NCI-H526 treated with DMSO at 0.1 percent for 48 hours (cell line): ENCODE results near the gene ACTL6B.
A peak's percentile ranks its signal among the peaks of the same experiment; 100 is the strongest.
"Not testable (repeated sequence)": the region's sequence is repeated elsewhere in the genome, so short reads cannot be mapped to it uniquely, and the experiment has no call there.

Experiments used
- DNase-seq: peaks from one replicate; lab custom pipeline; 2025; lab: John Stamatoyannopoulos, UW

The ACTL6B gene

GRCh38 chr7:100655908-100656674 is at the start of gene ACTL6B:
TSS of gene ACTL6B (minus strand) at chr7:100656448. CDS start at chr7:100656354, 94 bp downstream.
- peak; percentile 81 for DNase-seq

DNA sequence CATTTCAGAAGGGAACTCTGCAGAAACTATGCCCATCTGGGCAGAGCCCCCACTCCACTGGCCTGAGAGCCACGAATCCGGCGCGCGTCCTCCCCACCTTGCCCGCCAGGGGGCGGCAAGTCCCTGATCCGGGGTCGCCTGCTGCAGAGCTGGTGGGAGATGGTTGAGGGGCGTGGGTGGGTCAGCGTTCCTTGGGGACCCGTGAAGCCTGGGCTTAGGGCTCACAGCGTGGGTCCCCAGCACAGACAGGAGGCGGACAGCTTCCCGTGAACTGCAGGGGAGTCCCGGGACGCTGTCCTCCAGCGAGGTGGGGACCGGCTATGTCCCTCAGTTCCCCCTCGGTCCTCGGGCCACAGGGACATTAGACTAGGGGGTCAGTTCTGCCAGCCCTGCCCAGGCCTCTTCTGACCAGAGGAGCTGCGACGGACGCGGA is 49.1 kb upstream of the ACTL6B start:
- DNase-seq, result peak; percentile 62

- not testable (repeated sequence) for DNase-seq
These were observed 44.8 kb upstream of the ACTL6B start for GRCh38 chr7:100701089-100701488.

DNA sequence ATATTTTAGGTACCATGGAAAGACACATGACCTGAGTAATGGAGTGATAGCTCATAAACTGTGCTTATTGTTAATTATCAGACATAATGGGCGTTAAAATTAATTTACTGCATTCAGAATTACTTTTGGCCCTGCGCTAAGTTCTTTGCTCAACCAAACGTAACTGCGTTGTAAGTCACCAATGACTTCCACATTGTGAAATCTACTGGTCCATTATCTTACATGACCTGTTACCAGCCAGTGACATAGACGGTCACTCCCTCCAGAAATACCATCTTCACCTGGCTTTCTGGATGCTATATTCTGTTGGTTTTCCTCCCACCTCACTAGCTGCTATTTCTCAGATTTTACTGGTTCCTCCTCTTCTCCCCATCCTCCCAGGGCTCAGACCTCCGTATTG is 42.8 kb upstream of the ACTL6B start:
- no peak for DNase-seq

GRCh38 chr7:100696123-100696521 is 39.9 kb upstream of the ACTL6B start:
- no peak for DNase-seq

GRCh38 chr7:100694098-100694745 is 38.0 kb upstream of the ACTL6B start, which contains the start of gene GIGYF1:
TSS of gene GIGYF1 (minus strand) at chr7:100694250. CDS start at chr7:100688238, 6,012 bp downstream.
- peak; percentile 42 for DNase-seq

GRCh38 chr7:100693312-100694097 is 37.3 kb upstream of the ACTL6B start:
- no peak for DNase-seq

DNA sequence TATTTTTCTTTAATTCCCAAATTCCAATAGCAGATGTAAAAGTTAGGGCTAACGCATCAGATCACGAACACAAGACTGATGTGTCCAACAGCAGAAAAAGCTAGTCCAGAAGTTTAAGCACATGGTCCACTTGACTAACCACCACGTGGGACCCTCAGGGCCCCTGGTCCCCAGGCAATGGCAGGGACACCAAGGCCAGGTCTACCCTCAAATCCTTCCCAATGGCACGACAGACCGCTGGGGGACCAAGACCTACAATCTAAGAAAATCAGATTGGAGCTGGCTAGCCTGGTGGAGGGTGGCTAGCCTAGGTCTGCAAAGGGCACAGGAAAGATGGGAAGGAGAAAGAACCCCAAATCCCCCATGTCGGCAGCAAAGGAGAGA is 36.3 kb upstream of the ACTL6B start:
- no peak for DNase-seq

- DNase-seq, result peak; percentile 72
These were observed 35.7 kb upstream of the ACTL6B start for GRCh38 chr7:100691676-100692577.

DNA sequence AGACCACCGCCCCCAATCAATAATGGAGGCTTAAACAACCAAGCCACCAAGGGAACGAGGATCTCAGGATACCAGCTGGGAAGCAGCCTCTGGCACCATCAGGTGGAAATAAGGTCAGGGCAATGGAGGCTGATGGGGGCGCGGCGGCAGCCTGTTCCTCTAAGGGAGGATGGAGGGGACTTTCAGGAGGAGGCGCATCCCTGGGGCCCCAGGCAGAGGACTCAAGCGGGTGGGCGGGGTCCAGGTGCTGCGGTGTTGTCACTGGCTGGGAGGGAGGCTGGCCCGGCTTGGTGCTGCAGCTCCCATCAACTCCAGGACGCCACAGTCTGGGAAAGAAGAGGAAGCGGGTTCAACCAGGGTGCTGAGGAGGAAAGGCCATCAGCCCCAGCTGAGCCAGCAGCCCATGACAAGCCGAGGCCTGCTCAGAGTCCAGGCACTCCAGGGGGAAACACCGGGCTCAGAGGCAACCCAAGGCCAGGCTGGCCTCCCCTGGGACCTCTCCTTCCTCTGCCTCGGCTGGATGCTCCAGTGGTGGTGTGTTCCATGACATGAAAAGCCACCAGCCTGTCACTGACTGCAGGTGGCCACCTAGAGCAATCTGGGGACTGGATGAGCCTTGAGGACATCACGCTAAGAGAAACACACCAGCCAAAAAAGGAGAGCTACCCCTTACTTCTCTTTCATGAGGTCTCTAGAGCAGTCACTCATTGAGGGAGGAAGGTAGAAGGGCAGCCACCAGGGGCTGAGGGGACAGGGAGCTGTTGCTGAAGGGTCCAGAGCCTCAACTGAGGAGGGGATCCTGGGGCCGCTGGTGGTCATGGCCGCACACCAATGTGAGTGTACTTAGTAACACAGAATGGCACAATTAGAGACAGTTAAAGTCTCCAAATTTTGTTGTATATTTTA is 33.2 kb upstream of the ACTL6B start:
- no peak for DNase-seq

GRCh38 chr7:100688326-100688860 is 32.1 kb upstream of the ACTL6B start:
- DNase-seq, result no peak

GRCh38 chr7:100687751-100688300 is 31.6 kb upstream of the ACTL6B start:
- DNase-seq, result no peak

GRCh38 chr7:100687261-100687660 is 31.0 kb upstream of the ACTL6B start:
- DNase-seq, result no peak

DNA sequence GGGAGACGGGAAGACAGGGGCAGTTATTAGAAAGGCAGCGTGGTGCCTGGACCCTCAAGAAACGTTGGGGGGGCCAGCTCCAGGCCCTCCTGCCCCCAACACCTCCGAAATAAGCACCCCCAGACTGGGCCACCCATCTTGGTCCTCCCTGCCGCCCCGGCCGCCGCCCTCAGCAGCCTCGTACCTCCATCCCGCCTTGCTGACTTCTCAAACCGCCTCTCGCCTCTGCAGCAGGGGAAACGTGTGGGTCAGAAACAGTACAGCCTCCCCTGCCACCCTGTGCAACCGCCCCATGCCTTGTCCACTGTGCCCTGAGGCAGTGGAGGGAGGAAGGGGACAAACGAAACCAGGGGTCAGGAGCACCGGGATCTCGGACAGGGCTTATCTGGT is 30.6 kb upstream of the ACTL6B start:
- DNase-seq, result no peak

- no peak for DNase-seq
These were observed 30.1 kb upstream of the ACTL6B start for GRCh38 chr7:100686201-100686821.

- no peak for DNase-seq
These were observed 29.4 kb upstream of the ACTL6B start for GRCh38 chr7:100685631-100686145.

DNA sequence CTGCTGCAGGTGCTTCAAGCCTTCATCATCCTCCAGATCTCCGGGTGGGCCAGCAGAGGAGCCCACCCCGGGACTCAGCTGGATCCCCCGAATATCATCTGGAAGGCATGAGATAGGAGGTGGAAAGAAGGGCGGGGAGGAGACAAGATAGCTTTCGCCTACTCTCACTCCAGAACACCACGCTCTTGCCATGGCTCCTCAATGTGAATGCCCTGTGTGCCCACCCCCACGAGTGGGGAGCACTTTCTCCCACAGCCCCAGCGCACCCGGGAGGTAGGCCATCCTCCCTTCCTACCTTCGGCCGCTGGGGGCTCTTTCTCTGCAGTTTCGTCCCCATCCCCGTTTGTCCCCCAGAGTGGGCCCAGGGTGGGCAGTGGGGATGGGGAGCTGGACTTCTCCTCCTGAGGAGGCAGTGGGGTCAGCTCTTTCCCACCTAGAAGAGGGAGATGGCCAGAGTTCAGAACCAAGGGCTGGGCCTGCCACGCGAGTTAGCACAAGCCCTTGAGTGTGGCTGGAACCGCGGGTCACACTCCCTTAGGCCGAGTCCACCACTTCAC is 28.9 kb upstream of the ACTL6B start:
- DNase-seq, result no peak

GRCh38 chr7:100684534-100685042 is 28.3 kb upstream of the ACTL6B start:
- no peak for DNase-seq
